Upper lobe of left lung (tissue), 4 donors: Measurements from ENCODE around the gene GGTLC1.
"Not testable (repeated sequence)": the region's sequence is repeated elsewhere in the genome, so short reads cannot be mapped to it uniquely, and the experiment has no call there.

Source experiments
- EP300 ChIP-seq, 4 donors: sonication (generic); formaldehyde crosslinking; IDR thresholded peaks; one replicate each; pipeline ENCODE4 v1.5.1; 2017; ENCODE audit warnings: antibody characterized with exemption in 4 of 4, control low read depth in 2 of 4
- POLR2A ChIP-seq, 4 donors: fragments of 450-650 bp; IDR thresholded peaks; one replicate each; pipeline ENCODE4 v1.5.1; 2016 to 2017; ENCODE audit warnings: antibody characterized with exemption in 4 of 4, mild to moderate bottlenecking in 2 of 4
- POLR2AphosphoS5 ChIP-seq, 2 donors: sonication (generic); formaldehyde crosslinking; IDR thresholded peaks; one replicate each; pipeline ENCODE4 v1.5.1; 2017; ENCODE audit warnings: antibody characterized with exemption in 2 of 2
- TF ChIP-seq, protein P1 (sequence below), 6 experiments: fragments of 450-650 bp in 4 of 6; fragments of 200-600 bp in 2 of 6; sonication (generic) in 2 of 6; IDR thresholded peaks; one replicate each; pipeline ENCODE4 v1.5.1; 2016 to 2019; ENCODE audit warnings: antibody characterized with exemption in 6 of 6

DNA sequence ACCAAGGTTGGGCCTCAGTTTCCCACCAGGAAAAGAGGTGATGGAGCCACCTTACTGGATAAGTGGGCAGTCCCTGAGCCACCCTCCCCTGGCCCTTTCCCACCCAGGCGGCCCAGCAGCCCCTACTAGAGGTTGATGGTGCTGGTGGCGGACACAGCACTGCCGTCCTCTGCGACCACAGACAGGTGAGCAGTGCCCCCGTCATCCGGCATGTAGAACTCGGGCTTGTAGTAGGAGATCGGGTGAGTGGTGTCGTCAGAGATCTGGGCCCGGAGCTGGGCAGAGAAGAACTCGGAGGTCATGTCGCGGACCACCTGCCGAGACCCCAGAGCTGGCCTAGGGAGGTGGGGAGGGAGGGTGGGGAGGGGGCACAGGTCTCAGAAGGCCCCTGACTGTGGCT, 2.3 kb downstream of the GGTLC1 start:
- TF ChIP-seq, protein P1, sequence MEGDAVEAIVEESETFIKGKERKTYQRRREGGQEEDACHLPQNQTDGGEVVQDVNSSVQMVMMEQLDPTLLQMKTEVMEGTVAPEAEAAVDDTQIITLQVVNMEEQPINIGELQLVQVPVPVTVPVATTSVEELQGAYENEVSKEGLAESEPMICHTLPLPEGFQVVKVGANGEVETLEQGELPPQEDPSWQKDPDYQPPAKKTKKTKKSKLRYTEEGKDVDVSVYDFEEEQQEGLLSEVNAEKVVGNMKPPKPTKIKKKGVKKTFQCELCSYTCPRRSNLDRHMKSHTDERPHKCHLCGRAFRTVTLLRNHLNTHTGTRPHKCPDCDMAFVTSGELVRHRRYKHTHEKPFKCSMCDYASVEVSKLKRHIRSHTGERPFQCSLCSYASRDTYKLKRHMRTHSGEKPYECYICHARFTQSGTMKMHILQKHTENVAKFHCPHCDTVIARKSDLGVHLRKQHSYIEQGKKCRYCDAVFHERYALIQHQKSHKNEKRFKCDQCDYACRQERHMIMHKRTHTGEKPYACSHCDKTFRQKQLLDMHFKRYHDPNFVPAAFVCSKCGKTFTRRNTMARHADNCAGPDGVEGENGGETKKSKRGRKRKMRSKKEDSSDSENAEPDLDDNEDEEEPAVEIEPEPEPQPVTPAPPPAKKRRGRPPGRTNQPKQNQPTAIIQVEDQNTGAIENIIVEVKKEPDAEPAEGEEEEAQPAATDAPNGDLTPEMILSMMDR (IDR thresholded peaks at IDR 0.05), result not testable (repeated sequence)
- not testable (repeated sequence) for TF ChIP-seq POLR2A, POLR2AphosphoS5, EP300 (IDR thresholded peaks at IDR 0.05)
